ENCODE results near the gene GEMIN7.

GEMIN7 gene

DNA sequence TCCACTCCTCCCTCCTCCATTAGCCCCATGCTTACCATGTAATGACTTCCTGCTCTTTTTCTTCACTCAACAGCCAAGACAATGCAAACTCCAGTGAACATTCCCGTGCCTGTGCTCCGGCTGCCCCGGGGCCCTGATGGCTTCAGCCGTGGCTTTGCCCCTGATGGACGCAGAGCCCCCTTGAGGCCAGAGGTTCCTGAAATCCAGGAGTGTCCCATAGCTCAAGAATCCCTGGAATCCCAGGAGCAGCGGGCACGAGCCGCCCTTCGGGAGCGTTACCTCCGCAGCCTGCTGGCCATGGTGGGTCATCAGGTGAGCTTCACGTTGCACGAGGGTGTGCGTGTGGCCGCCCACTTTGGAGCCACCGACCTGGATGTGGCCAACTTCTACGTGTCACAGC, 11.0 kb downstream of the GEMIN7 start:
- DNase-seq (ENCODE audit: low read depth, low spot score) = no peak

DNA sequence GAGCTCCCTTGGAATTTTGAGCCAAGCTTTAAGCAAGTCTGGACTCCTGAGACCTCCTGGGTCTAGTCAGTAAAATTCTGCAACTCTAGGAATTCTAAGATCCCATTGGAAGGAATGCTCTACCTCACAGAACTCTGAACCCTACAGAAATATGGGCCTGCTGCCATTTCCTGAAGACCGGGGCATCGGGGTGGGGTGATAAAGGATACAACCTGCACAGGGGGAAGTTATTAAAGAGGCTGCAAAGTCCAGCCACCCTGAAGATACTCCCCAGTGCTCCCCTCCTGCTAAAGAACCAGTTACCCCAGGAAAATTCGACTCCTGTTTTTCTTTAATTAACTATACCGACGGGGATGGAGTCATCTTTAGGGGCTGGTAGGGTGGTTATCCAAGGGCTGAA, 11.5 kb downstream of the GEMIN7 start:
- no peak for DNase-seq (ENCODE audit: low read depth, low spot score)

DNA sequence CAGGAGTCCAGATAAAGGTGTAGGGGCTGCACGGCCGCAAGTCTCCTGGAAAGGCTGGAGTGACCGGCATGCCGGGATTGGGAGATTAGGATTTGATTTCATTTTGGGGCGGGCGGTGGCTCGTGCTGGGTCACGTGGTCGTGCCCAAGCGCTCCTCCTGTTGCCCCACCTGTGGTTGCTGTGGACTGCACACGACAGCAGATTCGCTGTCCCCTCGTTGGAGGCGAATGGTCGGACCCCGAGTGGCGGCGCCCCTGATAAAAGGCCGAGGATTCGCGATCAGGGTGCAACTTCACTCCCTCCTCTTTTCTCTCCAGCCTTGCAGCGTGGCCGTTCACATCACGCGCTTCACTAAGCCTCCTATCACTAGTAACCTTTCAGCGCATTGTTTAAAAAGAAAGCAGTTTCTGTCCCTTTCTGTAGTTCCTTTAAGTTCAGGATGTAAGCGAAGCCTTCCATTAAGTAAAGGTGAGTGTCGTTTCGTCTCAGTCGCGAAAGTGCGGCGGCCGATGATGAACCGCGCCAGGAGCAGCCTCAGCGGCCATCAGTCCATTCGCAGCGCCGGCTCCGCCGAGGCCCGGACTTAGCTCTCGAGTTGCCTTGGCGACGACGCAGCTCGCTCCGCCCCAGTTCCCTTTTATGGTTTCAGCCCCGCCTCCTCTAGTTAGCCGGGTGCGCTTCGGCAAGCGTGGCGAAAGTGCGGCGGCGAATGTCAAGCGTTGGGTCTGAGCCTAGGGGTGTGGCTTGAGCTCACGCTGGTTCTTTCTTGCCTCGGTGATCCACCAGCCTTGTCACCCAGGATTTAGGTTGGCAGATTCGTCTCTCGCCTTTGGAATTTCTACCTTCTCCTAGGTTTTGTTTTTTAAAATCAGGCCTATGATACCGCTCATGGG, 12.2 kb downstream of the GEMIN7 start:
- peak; percentile 100 for DNase-seq (ENCODE audit: low read depth, low spot score)

DNA sequence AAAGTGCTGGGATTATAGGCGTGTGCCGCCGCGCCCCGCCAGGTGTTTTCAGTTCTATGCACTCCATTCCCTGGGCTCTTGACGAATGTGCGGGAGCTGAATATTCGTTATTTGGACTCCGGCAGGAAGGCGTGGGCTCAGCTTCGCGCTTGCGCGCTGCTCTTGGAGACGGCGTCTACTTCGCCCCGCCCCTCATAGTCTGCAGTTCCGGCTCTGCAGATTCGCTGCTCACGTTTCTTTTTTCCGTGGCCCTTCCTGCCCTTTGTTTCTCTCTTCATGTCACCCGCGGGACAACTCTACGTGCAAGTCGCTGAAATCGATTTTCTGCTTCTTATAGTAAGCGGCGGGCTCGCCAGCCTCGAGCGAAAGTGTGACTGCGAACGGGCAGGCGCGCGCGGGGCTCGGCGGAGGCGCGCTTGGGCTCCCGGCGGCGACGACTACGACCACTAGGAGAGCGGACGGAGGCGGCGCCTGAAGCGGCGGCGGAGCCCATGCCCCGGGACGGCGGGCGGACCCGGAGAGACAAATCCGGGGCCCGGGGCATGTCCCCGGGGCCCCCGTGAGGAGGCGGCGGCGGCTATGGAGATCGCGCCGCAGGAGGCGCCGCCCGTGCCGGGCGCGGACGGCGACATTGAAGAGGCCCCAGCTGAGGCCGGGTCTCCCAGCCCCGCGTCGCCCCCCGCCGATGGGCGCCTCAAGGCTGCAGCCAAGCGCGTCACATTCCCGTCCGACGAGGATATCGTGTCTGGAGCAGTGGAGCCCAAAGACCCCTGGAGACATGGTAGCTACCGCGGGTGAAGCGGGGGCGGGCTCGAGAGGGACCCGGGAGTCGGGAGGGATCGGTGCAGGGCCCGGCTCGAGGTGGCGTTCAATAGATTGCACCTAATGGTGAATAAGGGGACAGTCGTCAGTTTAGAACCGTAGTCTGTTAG, 14.0 kb downstream of the GEMIN7 start, which contains the start of gene PPP1R37:
PPP1R37 (plus strand) TSS at position 433 of the 932 bp plus-strand sequence; CDS start at position 580, 147 bp downstream.
- peak; percentile 98 for DNase-seq (ENCODE audit: low read depth, low spot score)

DNA sequence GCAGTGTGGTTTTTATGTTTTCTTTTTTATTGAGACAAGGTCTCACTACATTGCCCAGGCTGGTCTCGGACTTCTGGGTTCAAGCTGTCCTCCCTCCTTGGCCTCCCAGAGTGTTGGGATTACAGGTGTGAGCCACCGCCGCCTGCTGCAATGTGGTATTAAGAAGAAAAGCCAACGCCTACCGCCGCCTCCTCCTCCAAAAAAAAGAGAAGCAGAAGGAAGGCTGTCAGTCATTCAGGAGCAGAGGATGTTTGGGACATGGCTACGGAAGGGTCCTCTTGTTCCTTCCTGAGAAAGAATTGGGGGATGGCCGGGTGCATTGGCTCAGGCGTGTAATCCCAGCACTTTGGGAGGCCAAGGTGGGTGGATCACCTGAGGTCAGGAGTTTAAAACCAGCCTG, 15.1 kb downstream of the GEMIN7 start:
- no peak for DNase-seq (ENCODE audit: low read depth, low spot score)

DNA sequence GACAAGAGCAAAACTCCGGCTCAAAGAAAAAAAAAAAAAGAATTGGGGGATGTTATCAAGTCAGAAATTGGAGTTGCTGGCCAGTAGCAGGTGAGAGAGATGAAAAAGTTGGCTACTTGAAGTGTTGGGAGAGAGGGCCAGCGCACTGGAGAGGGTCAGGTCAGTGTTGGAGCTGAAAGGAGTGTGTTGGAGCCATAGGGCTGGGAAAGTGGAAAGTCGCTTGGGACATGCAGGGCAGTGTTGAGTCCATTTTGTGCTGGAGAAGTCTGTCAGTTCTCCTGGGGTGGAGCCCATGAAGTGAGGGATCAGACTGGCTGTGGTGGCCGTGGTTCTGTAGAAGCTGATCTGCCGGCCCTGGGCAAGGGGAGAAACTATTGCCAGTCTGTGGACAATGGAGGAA, 15.6 kb downstream of the GEMIN7 start:
- DNase-seq (ENCODE audit: low read depth, low spot score) = no peak

DNA sequence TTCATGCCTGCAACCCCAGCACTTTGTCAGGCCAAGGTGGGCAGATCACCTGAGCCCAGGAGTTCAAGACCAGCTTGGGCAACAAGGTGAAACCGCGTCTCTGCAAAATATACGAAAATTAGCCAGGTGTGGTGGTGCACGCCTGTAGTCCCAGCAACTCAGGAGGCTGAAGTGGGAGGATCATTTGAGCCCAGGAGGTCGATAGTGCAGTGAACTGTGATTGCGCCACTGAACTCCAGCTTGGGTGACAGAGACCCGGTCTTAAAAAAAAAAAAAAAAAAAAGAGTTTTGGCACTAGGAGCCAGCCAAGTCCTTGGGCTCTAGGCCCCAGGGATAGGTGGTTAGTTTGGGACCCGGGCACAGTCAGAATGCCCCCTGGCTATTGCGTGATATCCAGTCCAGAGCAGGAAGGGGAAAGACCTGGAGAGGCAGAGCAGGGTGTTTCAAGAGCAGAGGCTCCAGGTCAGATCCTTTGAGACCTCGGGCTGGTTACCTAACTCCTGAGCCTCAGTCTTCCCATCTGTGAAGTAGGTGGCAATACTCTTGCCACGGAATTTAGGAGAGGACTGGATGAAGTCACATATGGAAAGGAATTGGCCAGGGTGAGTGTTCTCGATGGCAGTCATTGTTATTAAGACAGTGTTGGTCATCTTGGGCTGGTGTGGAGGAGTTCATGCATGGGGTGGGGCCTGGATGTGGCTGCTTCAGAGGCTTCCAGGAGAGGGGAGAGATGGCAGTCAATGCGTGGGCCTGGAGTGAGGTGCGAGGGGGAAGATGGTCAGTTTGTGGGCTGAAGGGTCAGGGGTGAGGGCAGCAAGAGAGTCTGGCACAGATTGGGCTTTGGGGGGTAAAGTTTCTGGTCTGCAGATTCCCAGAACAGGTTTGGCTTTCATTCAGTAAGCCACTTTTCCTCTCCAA, 16.7 kb downstream of the GEMIN7 start:
- no peak for DNase-seq (ENCODE audit: low read depth, low spot score)

DNA sequence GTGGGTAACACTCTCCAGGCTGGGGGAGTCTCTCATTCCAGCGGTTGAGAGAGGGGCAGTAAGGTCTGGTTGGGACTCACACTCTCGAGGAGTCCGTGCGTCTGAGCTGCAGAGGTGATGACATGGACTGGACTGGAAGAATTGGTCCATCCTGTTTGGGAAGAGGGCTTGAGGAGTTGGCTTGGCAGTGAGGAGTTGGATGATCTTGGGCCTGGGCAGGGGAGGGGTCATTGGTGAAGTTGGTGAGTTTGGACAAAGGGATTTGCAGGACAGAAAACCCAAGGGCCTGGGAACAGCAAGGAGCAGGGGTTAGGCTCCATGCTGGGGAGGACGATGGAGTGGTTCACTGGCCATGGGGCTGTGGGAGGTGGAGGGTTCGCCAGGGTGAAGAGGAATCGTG, 17.6 kb downstream of the GEMIN7 start:
- no peak for DNase-seq (ENCODE audit: low read depth, low spot score)

DNA sequence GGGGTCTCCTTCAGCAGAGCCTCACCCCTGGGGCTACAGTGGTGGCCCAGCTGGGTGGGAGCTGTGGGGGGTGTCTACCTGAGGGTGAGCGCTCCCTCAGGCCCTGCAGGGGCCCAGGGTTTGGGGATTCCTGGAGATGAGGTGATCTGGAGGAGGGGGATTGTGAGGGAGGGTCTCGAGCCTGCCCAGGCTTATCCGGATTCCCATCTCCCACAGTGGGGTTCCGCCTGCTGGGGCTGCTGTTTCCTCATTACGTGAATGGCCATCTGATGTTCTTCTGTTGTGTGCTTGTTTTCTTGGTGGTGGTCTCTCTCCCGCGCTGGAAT, 18.4 kb downstream of the GEMIN7 start:
- DNase-seq (ENCODE audit: low read depth, low spot score) = no peak

DNA sequence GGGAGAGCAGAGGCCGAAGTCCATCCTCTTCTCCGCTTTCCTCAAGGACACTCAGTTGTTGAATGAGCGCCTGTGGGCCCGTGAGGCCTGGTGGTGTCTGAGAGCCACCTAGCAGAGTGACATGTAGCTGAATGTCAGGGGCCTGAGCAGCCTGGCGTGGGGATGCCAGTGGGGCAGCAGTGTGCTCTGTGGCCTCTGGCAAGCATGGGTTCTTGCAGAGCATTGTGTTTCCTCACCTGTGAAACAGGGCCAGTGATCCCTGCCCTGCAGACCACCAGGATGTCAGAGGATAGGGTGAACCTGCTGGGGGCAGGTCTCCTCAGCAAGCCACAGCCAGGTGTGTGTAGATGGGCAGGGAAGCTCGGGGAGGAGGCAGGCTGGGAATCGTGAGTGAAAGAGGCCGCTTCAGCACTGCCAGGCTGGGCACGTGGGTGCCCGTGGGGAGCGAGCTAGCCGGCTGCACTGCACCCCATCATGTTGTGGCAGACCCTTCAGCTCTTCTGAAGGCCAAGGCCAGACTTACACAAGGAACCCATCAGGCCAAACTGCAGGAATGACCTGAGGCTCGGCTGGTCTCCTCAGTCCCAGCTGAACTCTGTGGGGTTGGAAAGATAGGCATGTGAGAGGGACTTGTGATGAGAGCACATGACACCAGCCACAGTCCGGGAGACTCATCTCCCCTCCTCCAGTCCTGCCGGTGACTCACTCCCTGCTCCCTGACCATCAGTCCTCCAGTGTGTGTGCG, 18.9 kb downstream of the GEMIN7 start:
- peak; percentile 89 for DNase-seq (ENCODE audit: low read depth, low spot score)

DNA sequence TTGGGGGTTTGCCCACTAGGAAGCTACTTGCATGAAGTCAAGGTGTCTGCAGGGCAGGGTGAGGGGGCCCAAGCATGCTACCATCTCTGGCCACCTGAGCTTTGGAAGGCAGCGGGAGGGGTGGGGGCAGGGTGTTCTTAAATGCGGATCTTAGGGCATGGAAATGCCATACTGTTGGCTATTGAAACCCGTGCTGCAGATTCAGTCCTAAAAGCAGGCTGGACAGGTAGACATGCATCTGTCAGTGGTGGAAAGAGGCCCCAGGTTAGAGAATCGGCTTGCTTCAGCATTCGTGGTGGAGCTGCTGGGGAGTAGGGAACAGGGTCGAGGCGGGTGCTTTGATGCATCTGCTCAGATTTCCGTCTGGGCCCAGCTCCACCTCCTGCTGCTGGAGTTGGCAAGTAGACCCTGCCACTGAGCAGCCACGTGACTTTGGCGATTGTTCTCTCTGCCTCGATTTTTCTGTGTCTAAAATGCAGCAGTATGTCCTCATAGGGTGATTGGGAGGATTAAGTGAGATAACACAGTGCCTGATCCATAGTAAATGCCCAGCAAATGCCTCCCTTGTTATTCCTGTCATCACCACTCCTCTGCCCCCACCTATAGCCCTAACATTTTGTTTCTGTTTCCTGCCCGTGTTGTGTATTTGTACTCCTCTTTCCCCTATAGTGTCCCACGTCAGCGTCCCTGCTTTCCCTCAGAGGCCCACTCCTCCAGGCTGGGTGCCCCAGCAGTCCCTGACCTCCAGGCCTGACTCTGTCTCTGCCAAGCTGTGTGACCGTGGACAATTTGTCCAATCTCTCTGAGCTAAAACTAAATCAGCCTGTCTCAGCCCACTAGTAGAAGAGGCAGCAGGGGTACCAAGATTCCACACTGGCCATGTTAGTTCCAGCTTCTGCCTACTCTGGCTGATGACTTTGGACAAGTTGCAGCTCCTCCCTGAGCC, 19.7 kb downstream of the GEMIN7 start:
- DNase-seq (ENCODE audit: low read depth, low spot score) = peak; percentile 59

DNA sequence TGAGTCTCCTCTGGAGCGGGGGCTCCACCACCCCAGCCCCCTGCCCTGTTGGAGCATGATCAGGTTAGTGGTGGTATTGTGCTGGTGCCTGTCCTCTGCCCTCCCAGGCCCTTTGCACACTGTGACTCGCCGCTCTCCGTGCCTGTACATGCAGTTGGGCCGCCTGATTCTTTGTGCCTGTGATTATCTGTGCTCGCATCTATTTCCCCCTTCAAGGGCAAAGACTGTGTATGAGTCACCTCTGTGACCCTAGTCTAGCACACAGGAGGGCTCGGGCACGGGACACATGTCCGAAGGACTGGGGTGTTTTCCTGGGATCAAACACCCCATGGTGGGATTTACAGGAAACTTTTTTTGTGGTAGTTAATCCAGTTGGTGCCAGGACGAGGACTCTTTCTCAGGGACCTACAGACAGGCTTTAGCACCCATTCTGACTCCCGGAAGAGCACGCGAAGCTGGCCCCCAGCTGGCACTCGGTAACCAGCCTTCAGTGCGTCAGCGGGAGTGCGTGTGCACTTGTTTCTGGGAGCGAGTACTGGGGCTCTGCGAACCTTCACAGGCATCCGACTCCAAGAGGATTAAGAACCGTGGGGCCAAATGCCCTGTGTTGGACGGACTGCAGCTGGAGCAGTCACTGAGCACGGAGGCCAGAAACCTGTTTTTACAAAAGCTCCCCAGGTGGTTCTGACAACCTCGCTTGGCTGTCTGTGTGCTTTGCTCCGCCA, 20.6 kb downstream of the GEMIN7 start:
- peak; percentile 43 for DNase-seq (ENCODE audit: low read depth, low spot score)

DNA sequence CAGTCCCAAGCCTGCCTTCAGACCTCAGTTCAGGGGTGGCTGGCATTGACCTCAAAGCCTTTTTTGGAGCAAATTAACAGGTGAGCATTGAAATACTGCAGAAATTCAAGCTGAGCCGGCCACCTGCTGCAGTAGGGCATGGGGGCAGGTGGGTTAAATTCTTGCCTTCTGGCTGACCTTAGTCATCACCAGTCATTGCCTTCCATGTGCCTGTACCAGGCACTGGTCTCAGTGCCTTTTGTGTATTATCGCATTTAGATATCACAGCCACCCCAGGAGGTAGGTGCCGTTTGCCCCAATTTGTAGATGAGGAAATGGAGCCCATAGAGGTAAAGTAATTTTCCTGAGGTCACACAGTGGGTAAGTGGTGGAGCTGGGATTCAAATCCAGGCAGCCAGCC, 21.1 kb downstream of the GEMIN7 start:
- DNase-seq (ENCODE audit: low read depth, low spot score) = no peak

DNA sequence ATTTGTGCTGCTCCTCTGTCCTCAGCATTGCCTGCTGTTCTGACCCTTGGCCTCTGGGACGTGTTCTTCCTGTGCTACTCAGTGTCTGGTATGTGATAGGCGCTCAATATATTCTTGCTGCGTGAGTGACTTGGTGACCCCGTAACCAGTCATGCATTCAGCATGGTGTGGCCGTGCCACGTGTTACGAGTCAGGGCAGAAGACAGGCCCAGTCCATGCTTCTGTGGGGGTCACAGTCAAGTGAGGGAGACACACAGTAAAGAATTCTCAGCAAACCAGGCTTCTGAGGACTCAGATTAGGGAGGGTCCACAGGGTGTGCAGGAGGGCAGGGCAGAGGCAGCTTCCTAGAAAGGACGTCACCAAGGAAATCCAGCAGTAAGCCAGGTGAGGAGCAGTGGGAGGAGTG, 21.8 kb downstream of the GEMIN7 start:
- DNase-seq (ENCODE audit: low read depth, low spot score) = no peak

DNA sequence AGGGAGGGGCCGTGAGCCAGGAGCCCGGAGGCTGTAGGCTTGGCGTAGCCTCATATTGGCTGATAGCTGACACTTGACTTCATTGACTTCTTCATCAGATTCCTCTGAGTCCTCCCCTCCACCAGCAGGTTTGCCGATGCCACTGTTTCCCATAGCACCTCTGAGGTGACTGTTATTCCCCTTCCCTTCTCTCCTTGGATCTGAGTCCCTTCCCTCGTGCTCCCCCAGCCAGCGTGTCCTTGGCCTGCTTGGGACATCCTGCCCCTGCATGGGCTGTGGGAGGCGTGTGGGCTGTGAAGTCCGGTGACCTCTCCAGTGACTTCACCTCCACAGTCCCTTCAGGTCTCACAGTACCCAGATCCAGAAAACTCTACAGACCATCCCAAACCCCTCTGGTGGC, 22.7 kb downstream of the GEMIN7 start:
- DNase-seq (ENCODE audit: low read depth, low spot score) = no peak

DNA sequence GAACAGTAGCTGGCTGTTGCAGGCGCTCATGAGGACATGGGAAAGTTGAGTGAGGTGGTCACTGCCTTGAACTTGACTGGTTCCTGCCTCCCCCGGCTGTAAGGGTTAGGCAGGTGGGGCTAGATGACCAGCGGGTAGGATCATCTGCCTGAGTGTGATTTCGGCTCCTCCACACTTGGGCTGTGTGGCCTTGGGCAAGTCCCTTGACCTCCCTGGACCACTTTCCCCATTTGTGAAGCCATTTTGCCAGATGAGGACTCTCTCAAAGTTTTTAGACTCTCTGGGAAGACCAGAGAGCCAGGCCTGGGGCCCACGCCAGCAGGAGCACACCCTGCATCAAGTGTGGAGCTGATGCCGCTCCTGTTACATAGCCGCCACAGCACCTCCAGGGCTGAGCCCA, 23.4 kb downstream of the GEMIN7 start:
- no peak for DNase-seq (ENCODE audit: low read depth, low spot score)

DNA sequence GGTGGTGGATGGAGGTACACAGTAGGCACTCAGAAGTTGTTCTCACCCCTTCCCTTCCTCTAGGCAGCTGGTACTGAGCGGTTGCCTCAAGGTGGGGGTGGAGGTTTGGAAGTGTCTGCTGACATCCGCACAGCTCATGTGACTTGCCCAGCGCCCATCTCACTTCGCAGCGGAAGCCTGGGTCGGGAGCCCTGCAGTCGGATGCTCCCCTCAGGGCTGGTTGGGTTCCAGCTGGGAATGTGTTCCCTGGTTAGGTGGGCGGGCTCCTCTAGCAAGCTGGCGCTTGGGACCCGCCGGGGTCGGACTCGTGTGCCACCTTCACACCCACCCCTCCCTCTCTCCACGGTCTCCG, 24.1 kb downstream of the GEMIN7 start:
- peak; percentile 29 for DNase-seq (ENCODE audit: low read depth, low spot score)

DNA sequence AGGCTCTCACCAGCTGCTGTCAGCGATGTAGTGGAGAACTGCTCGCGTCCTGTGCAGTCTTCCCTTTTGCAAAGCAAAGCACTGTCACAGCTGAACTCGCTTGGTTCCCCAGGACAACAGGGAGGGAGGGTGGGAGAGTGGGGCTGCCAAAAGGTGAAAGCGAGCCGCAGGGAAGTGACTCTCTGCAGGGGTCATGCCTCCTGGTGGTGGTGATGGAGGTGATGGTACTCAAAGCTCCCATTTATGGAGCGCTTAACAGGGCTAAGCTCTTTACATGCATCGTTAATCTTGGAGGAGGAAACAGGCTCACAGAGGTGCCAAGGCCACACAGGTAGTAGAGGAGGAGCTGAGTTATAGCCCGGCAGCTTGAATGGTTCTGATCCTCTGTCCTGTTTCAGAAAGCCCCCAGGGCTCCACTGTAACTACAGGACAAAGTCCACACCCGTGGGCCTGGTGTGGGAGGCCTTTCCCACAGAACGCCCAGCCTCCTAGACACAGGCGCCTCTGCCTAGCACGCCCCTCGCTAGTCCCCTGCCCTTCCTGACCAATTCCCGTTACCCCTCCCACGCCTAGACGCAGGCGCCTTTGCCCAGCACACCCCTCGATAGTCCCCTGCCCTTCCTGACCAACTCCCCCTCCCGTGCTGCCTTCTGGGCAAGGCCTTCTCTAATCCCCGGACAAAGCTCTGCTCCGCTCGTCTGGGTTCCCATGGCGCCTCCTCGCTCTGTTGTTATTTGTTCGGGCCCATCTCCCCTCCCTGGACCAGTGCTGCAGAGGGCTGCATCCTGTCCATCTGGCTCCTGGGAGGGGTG, 24.7 kb downstream of the GEMIN7 start:
- DNase-seq (ENCODE audit: low read depth, low spot score) = peak; percentile 26
